Measurements from ENCODE around the gene MSH2. TPM values are rescaled to one million over a fixed set of nuclear protein-coding genes. Genes with fewer than 3 reads are reported as not detected.

MSH2 gene
- total RNA-seq, 4 donors from 2014 or later: 8.2 to 15.3 (median 14.2) TPM

DNA sequence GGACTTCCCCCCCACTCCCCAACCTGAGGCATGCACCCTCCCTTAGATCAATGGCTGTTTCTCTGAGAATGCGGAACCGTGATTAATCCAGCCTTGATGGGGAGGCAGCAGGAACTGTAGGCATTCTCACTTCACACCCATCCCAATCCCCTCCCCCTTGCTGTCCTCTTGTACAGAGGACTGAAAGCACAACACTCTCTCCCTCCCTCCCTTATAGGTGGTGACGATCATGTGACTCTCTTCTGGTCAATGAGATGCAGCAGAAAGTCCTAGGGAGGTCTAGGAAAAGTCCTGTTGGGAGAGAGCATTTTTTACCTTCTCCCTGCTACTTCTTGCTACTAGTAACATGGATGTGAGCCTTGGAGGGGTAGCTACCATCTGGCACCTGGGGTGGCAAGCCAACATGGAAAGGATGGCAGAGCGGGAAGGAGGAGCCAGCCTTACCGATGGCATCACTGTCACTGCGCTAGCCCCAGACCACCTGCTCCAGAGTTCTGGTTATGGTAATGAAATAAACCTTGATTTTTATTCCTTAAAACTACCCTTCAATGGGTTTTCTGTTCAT is 106.9 kb downstream of the MSH2 start:
- Histone ChIP-seq H3K36me3 (peaks cover 0 to 7% (median 0%) of the 10 kb centered on the region in 3 donors), H3K4me1 (no peaks in the 10 kb centered on the region), H3K27me3 (no peaks in the 10 kb centered on the region), H3K4me3 (no peak overlapping the region), H3K9me3 (peaks cover 0 to 6% (median 0%) of the 10 kb centered on the region in 4 donors), H3K27ac (no peak overlapping the region)
- TF ChIP-seq EP300 (IDR thresholded peaks at IDR 0.05): no peak
- TF ChIP-seq POLR2A (IDR thresholded peaks at IDR 0.05): no peak
- TF ChIP-seq CTCF (IDR thresholded peaks at IDR 0.05): no peak
- WGBS, 2 donors: 92 to 95% methylated on average over 6 of the region's 6 CpGs
- DNase-seq (ENCODE audit: low spot score in 2 of 2): no peak

DNA sequence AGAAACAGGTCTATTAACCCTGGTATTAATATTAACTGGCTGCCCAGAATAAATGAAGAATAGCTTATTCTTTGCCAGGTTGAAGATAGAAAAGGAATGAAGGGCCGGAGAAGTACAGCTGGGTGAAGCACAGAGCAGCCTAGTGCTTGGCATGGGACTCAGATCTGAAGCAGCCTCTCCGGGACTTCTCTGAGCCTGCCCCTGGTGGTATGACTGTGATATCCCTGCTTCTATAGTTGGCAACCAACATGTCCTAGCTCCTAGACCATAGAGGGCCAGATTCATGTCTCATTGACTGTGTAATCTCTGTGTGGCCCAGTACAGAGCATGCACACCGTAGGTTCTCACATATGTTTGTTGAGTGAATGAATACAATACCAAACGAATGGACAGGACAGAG is 107.8 kb downstream of the MSH2 start:
- no peak for TF ChIP-seq CTCF (IDR thresholded peaks at IDR 0.05)
- TF ChIP-seq EP300 (IDR thresholded peaks at IDR 0.05): no peak
- no peak for TF ChIP-seq POLR2A (IDR thresholded peaks at IDR 0.05)
- Histone ChIP-seq H3K9me3 (no peaks in the 10 kb centered on the region), H3K4me3 (no peak overlapping the region), H3K27me3 (no peaks in the 10 kb centered on the region), H3K36me3 (peaks cover 0 to 7% (median 0%) of the 10 kb centered on the region in 3 donors), H3K27ac (no peak overlapping the region), H3K4me1 (no peaks in the 10 kb centered on the region)
- WGBS, 2 donors: 78 to 86% methylated on average over 4 of the region's 4 CpGs
- DNase-seq (ENCODE audit: low spot score in 2 of 2): no peak

DNA sequence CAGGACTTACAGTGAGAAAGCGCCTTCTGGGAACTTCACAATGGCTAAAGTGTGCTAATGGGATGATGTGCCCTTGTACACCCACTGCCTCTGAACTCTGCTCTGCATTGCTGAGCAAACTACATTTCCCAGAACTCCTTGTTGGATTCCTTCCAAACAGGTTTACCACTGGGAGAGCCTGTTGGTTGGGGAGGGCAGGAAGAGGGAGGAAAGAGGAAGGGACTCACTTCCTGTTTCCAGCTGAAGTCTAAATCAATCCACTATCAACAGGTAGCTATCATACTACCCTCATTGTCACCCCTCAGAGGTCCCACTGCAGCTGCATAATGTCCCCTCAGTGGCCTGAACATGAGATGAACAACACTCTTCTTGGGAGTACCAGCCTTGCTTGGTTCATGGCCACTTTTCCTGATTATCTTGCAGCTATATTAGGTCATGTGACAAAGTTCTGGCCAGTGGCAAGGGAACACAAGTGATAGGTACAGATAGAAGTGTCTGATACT is 109.7 kb downstream of the MSH2 start:
- peaks cover 0 to 7% (median 0%) of the 10 kb centered on the region in 3 donors for H3K36me3 ChIP-seq
- H3K9me3 ChIP-seq: no peaks in the 10 kb centered on the region
- no peak for TF ChIP-seq EP300 (IDR thresholded peaks at IDR 0.05)
- TF ChIP-seq CTCF (IDR thresholded peaks at IDR 0.05): no peak
- peaks cover 0 to 2% (median 0%) of the 10 kb centered on the region in 4 donors for H3K4me1 ChIP-seq
- no peak overlapping the region for H3K4me3 ChIP-seq
- no peak for DNase-seq (ENCODE audit: low spot score in 2 of 2)
- 85 to 88% methylated on average over 1 of the region's 1 CpG for WGBS, 2 donors
- peak overlapping the region in 1 of 4 donors; percentile 2 for H3K27ac ChIP-seq
- H3K27me3 ChIP-seq: no peaks in the 10 kb centered on the region

DNA sequence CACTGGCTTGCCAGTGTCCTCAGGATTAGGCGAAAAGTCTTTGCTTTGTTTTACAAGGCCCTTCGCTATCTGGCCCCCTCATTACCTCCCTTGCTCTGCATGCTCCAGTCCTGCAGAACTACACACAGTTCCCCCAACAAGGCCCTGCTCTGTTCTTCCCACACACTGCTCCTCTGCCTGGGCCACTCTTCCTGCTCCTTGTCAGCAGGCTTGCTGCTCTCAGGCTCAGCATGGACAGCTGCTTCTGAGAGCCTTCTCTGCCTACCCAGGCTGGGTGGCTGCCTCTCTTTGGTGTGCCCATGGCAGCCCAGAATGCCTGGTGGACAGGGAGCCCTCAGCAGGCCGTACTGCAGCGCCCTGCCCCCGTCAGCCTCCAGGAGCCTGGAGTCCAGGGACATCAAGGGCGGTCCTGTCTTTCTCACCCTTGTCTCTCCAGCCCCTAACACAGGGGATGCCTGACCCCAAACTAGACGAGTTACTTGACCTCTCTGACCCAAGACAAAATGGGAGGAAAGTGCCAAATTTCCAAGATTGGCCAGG is 111.1 kb downstream of the MSH2 start:
- Histone ChIP-seq H3K27me3 (no peaks in the 10 kb centered on the region), H3K4me1 (peaks cover 0 to 2% (median 0%) of the 10 kb centered on the region in 4 donors), H3K9me3 (no peaks in the 10 kb centered on the region), H3K27ac (peak overlapping the region in 2 of 4 donors; percentile 45 to 60), H3K36me3 (peaks cover 0 to 7% (median 0%) of the 10 kb centered on the region in 3 donors), H3K4me3 (no peak overlapping the region)
- TF ChIP-seq CTCF (IDR thresholded peaks at IDR 0.05) (no peak), EP300 (IDR thresholded peaks at IDR 0.05) (no peak), POLR2A (IDR thresholded peaks at IDR 0.05) (no peak)
- no peak for DNase-seq (ENCODE audit: low spot score in 2 of 2)
- 66 to 71% methylated on average over 5 to 7 of the region's 7 CpGs for WGBS, 2 donors

- peak overlapping the region in 1 of 4 donors; percentile 31 for H3K27ac ChIP-seq
- TF ChIP-seq CTCF (IDR thresholded peaks at IDR 0.05) (no peak), EP300 (IDR thresholded peaks at IDR 0.05) (no peak), POLR2A (IDR thresholded peaks at IDR 0.05) (no peak)
Measured at GRCh38 chr2:47516360-47517104, 113.6 kb downstream of the MSH2 start.

More at GRCh38 chr2:47516360-47517104, 113.6 kb downstream of the MSH2 start:
- Histone ChIP-seq H3K4me1 (peaks cover 0 to 16% (median 3%) of the 10 kb centered on the region in 4 donors), H3K27me3 (no peaks in the 10 kb centered on the region), H3K9me3 (no peaks in the 10 kb centered on the region), H3K36me3 (peaks cover 0 to 7% (median 0%) of the 10 kb centered on the region in 3 donors), H3K4me3 (no peak overlapping the region)
- no peak for DNase-seq (ENCODE audit: low spot score in 2 of 2)
- WGBS, 2 donors: 46 to 55% methylated on average over 7 of the region's 7 CpGs

Measured in tibial nerve (tissue), 4 donors.